Pancreas (tissue), 10 donors: Measurements from ENCODE around the gene LDHAL6B. TPM values are rescaled to one million over a fixed set of nuclear protein-coding genes. Genes with fewer than 3 reads are reported as not detected.

Experiments used
- ATAC-seq, 4 donors: fragments of 200-7000 bp; cut with Tn5 transposase; one replicate each; pipeline versions ENCODE4 v1.8.0 to v1.9.1; 2020; ENCODE audit warnings: mild to moderate bottlenecking in 4 of 4, moderate library complexity in 4 of 4
- DNase-seq, 6 donors: peaks; one replicate each; pipeline ENCODE4 v3.0.0-alpha.2; 2020
- FAIRE-seq: peaks from 2 replicates; lab custom pipeline; 2012; peaks lifted over from hg19 to GRCh38; lab: Jason Lieb, UNC
- H3K27ac ChIP-seq, 4 donors: fragments of 200-600 bp; sonication (generic); 1 replicate in 3 of 4; 2 replicates in 1 of 4; pipeline versions ENCODE4 v1.5.0 to v1.8.0; 2020
- H3K27me3 ChIP-seq, 4 donors: fragments of 200-600 bp; one replicate each; pipeline ENCODE4 v1.8.0; 2021
- H3K36me3 ChIP-seq, 3 donors: fragments of 200-600 bp; sonication (generic) in 1 of 3; one replicate each; pipeline versions ENCODE4 v1.5.0 to v1.8.0; 2020 to 2021
- H3K4me1 ChIP-seq, 3 donors: fragments of 200-600 bp; one replicate each; pipeline ENCODE4 v1.8.0; 2021
- H3K4me3 ChIP-seq, 4 donors: fragments of 200-600 bp; sonication (generic) in 2 of 4; one replicate each; pipeline versions ENCODE4 v1.5.0 to v1.8.0; 2020 to 2021
- H3K9me3 ChIP-seq, 4 donors: fragments of 200-600 bp; one replicate each; pipeline ENCODE4 v1.8.0; 2021
- CTCF ChIP-seq, 4 donors: fragments of 200-600 bp; sonication (generic) in 3 of 4; IDR thresholded peaks; one replicate each; pipeline versions ENCODE4 v1.5.0 to v1.8.0; 2021; ENCODE audit warnings: antibody characterized with exemption in 4 of 4
- WGBS, 2 donors: extraction: QIAGEN DNeasy Blood & Tissue Kit; methylation state at CpG; one replicate each; pipeline ENCODE4 v1.1.7; 2013; 5-methylcytosine and 5-hydroxymethylcytosine counted together
- intact Hi-C, 3 donors: fragments of 100-400 bp; cut with DNase I; formaldehyde crosslinking; loops; one replicate each; pipeline versions ENCODE4 v1.11.1 to v1.14.2; 2022
- polyA plus RNA-seq, 2 donors: library from polyadenylated mRNA; stranded (reverse); fragments of 200-250 nt; gene quantifications; one replicate each; pipeline ENCODE4 v1.2.3, GENCODE V29; 2013
- total RNA-seq, 6 donors: library from RNA; stranded (reverse); fragmentation: NEBNext Ultra II Directional in 4 of 6; extraction: Animal tissue kit (Norgen Biotek cat#: 25700) in 4 of 6; gene quantifications; one replicate each; pipeline versions ENCODE4 v1.2.1 to v1.2.4, GENCODE V29; 2021 to 2023
- donor health status: healthy with polysubstance abuse.
- donor health status: DM: no; HTN: no; CAD: no; lungs with moderate emphysema.
- donor health status: DM: no; HTN: no; CAD: no.
- donor health status: control.
- donor health status: control.
- donor health status: Bipolar disorder and iron deficiency.
- donor health status: DM: yes; HTN: yes; CAD: no.
- donor health status: DM: no; HTN: no; CAD: no.
- donor health status: DM: no; HTN: no; CAD: no.
- donor health status: DM: yes; HTN: yes; CAD: no.

The LDHAL6B gene
- total and polyA plus RNA-seq, 8 donors: not detected

GRCh38 chr15:59171067-59171397, 35.6 kb upstream of the LDHAL6B start:
- no peaks in the 10 kb centered on the region for H3K36me3 ChIP-seq
- no peak for DNase-seq
- H3K27ac ChIP-seq: peak overlapping the region in 1 of 4 donors; percentile 84
- FAIRE-seq: no peak
- no peak for TF ChIP-seq CTCF (IDR thresholded peaks at IDR 0.05)
- intact Hi-C loops: loop anchor here in 1 of 3 donors (10.0 kb wide), 1 partner anchor 324 kb away; no protein-coding TSS in a partner anchor
- 96 to 99% methylated on average over 8 of the region's 8 CpGs for WGBS, 2 donors
- ATAC-seq: no peak
- H3K4me3 ChIP-seq: no peak overlapping the region
- no peaks in the 10 kb centered on the region for H3K9me3 ChIP-seq
- no peaks in the 10 kb centered on the region for H3K27me3 ChIP-seq
- peaks cover 6 to 15% (median 9%) of the 10 kb centered on the region in 3 donors for H3K4me1 ChIP-seq

GRCh38 chr15:59172289-59172901, 34.2 kb upstream of the LDHAL6B start:
- H3K4me1 ChIP-seq: peaks cover 0 to 13% (median 6%) of the 10 kb centered on the region in 3 donors
- intact Hi-C loops: loop anchor here in 1 of 3 donors (10.0 kb wide), 1 partner anchor 322 kb away; no protein-coding TSS in a partner anchor
- H3K36me3 ChIP-seq: no peaks in the 10 kb centered on the region
- FAIRE-seq: no peak
- no peaks in the 10 kb centered on the region for H3K9me3 ChIP-seq
- DNase-seq: no peak
- TF ChIP-seq CTCF (IDR thresholded peaks at IDR 0.05): no peak
- no peak overlapping the region for H3K4me3 ChIP-seq
- H3K27ac ChIP-seq: no peak overlapping the region
- WGBS, 2 donors: 95 to 96% methylated on average over 7 of the region's 7 CpGs
- no peaks in the 10 kb centered on the region for H3K27me3 ChIP-seq
- no peak for ATAC-seq

- H3K36me3 ChIP-seq: peaks cover 0 to 2% (median 0%) of the 10 kb centered on the region in 3 donors
- DNase-seq (no peak), FAIRE-seq (no peak), ATAC-seq (no peak)
- intact Hi-C loops: loop anchor here in 1 of 3 donors (10.0 kb wide), 1 partner anchor 322 kb away; no protein-coding TSS in a partner anchor
- H3K4me3 ChIP-seq: no peak overlapping the region
- TF ChIP-seq CTCF (IDR thresholded peaks at IDR 0.05): no peak
- no peaks in the 10 kb centered on the region for H3K27me3 ChIP-seq
- H3K4me1 ChIP-seq: peaks cover 0 to 13% (median 6%) of the 10 kb centered on the region in 3 donors
- H3K27ac ChIP-seq: no peak overlapping the region
- no peaks in the 10 kb centered on the region for H3K9me3 ChIP-seq
- 97 to 98% methylated on average over 5 of the region's 5 CpGs for WGBS, 2 donors
These were observed 33.4 kb upstream of the LDHAL6B start for GRCh38 chr15:59173194-59173593.

- peaks cover 0 to 13% (median 6%) of the 10 kb centered on the region in 3 donors for H3K4me1 ChIP-seq
- intact Hi-C loops: loop anchor here in 1 of 3 donors (10.0 kb wide), 1 partner anchor 321 kb away; no protein-coding TSS in a partner anchor
- FAIRE-seq (no peak), DNase-seq (no peak), ATAC-seq (peak in 1 of 4 donors; percentile 13)
- WGBS, 2 donors: 88 to 90% methylated on average over 12 of the region's 12 CpGs
- no peaks in the 10 kb centered on the region for H3K9me3 ChIP-seq
- no peak overlapping the region for H3K4me3 ChIP-seq
- peak overlapping the region in 1 of 4 donors; percentile 34 for H3K27ac ChIP-seq
- no peaks in the 10 kb centered on the region for H3K27me3 ChIP-seq
- TF ChIP-seq CTCF (IDR thresholded peaks at IDR 0.05): no peak
- H3K36me3 ChIP-seq: peaks cover 0 to 8% (median 0%) of the 10 kb centered on the region in 3 donors
These were observed 32.4 kb upstream of the LDHAL6B start for GRCh38 chr15:59174151-59174834.
